Thyroid gland (tissue), 4 donors: ENCODE results near the gene APOL6.

Experiments
- POLR2A ChIP-seq, 2 donors: fragments of 450-650 bp; IDR thresholded peaks; one replicate each; pipeline ENCODE4 v1.6.1; 2017; ENCODE audit warnings: antibody characterized with exemption in 2 of 2, mild to moderate bottlenecking in 2 of 2, moderate library complexity in 1 of 2
- TF ChIP-seq, protein P1 (sequence below), 6 experiments: fragments of 200-600 bp in 3 of 6; fragments of 450-650 bp in 3 of 6; sonication (generic) in 3 of 6; IDR thresholded peaks; one replicate each; pipeline ENCODE4 v1.5.1; 2016 to 2019; ENCODE audit warnings: antibody characterized with exemption in 6 of 6, mild to moderate bottlenecking in 2 of 6, inconsistent platforms in 1 of 6, moderate library complexity in 1 of 6

DNA sequence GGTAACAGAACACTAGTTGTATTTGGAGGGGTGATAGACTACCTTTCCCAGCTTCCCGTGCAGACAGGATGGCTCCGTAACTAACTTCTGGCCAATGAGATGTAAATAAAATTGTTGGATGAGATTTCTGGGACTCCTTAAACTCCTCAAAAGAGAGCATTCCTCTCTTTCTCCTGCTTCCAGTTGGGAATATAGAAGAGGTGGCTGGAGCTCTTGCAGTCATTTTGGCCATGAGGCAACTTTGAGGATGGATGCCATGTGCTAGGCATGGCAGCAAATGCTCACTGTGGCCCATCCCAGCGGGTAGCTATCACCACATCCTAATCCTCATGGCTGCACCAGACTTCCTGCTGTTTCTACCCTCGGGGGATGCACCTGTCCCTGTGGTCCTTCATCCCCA lies 38.5 kb upstream of the APOL6 start:
- TF ChIP-seq, protein P1, sequence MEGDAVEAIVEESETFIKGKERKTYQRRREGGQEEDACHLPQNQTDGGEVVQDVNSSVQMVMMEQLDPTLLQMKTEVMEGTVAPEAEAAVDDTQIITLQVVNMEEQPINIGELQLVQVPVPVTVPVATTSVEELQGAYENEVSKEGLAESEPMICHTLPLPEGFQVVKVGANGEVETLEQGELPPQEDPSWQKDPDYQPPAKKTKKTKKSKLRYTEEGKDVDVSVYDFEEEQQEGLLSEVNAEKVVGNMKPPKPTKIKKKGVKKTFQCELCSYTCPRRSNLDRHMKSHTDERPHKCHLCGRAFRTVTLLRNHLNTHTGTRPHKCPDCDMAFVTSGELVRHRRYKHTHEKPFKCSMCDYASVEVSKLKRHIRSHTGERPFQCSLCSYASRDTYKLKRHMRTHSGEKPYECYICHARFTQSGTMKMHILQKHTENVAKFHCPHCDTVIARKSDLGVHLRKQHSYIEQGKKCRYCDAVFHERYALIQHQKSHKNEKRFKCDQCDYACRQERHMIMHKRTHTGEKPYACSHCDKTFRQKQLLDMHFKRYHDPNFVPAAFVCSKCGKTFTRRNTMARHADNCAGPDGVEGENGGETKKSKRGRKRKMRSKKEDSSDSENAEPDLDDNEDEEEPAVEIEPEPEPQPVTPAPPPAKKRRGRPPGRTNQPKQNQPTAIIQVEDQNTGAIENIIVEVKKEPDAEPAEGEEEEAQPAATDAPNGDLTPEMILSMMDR (IDR thresholded peaks at IDR 0.05), result no peak
- no peak for TF ChIP-seq POLR2A (IDR thresholded peaks at IDR 0.05)
